T-cell (primary cell): ENCODE data around the gene UNG. TPM values are rescaled to one million over a fixed set of nuclear protein-coding genes. Genes with fewer than 3 reads are reported as not detected.
"Not testable (repeated sequence)": the region's sequence is repeated elsewhere in the genome, so short reads cannot be mapped to it uniquely, and the experiment has no call there.

Source experiments
- ATAC-seq, 4 experiments: fragments of 200-7000 bp in 3 of 4; fragments of 150-1000 bp in 1 of 4; cut with Tn5 transposase; replicated peaks in 1 of 4; 1 replicate in 3 of 4; 2 replicates in 1 of 4; pipeline ENCODE4 v1.10.0; 2021; ENCODE audit warnings: moderate library complexity in 3 of 4, mild to moderate bottlenecking in 2 of 4, moderate number of reproducible peaks in 1 of 4
- CTCF ChIA-PET, 2 donors: fragments of 300-600 bp; sonication (Branson Sonifier 250); formaldehyde crosslinking; loops; one replicate each; lab custom pipeline; 2022; ENCODE audit warnings: antibody characterized with exemption in 2 of 2; lab: Charles Lee
- POLR2A ChIA-PET, 2 donors: fragments of 300-600 bp; sonication (Branson Sonifier 250); formaldehyde crosslinking; loops; one replicate each; lab custom pipeline; 2022; ENCODE audit warnings: antibody characterized with exemption in 2 of 2; lab: Charles Lee
- DNase-seq, 35 experiments: peaks; one replicate each; pipeline versions ENCODE4 v3.0.0 to v3.0.0-alpha.2; 2013 to 2023
- H3K27ac ChIP-seq: one replicate; pipeline ENCODE4 v1.5.1; 2013; ENCODE audit warnings: low read length
- H3K27me3 ChIP-seq, 2 experiments: replicated peaks in 1 of 2; 1 replicate in 1 of 2; 2 replicates in 1 of 2; pipeline versions ENCODE4 v1.6.1 to v1.7.0; 2013; ENCODE audit warnings: low read length in 1 of 2, mixed read lengths in 1 of 2; ENCODE audit not compliant: control insufficient read depth in 2 of 2, insufficient read depth in 2 of 2; ENCODE audit errors: extremely low read depth in 1 of 2
- H3K36me3 ChIP-seq, 2 donors: 1 replicate in 1 of 2; 2 replicates in 1 of 2; pipeline versions ENCODE4 v1.6.1 to v1.7.0; 2013; ENCODE audit warnings: low read length in 1 of 2; ENCODE audit not compliant: control insufficient read depth in 2 of 2, insufficient read depth in 1 of 2; ENCODE audit errors: extremely low read depth in 1 of 2
- H3K4me1 ChIP-seq, 2 experiments: 1 replicate in 1 of 2; 2 replicates in 1 of 2; pipeline versions ENCODE4 v1.6.1 to v1.7.0; 2013; ENCODE audit warnings: low read length in 2 of 2, mixed read lengths in 1 of 2; ENCODE audit not compliant: insufficient read depth in 2 of 2, control insufficient read depth in 1 of 2; ENCODE audit errors: extremely low read depth in 1 of 2
- H3K4me3 ChIP-seq, 2 donors: 1 replicate in 1 of 2; 2 replicates in 1 of 2; pipeline versions ENCODE4 v1.5.1 to v1.7.0; 2013; ENCODE audit warnings: mild to moderate bottlenecking in 2 of 2, low read length in 1 of 2, moderate library complexity in 1 of 2; ENCODE audit not compliant: control insufficient read depth in 1 of 2; ENCODE audit errors: extremely low read depth in 1 of 2
- H3K9me3 ChIP-seq: 2 replicates; pipeline ENCODE4 v1.7.0; 2013
- H3K27ac Mint-ChIP-seq, 2 donors: one replicate each; pipeline ENCODE4 v1.8.0; 2020 to 2021; ENCODE audit warnings: mild to moderate bottlenecking in 2 of 2, mixed read lengths in 2 of 2
- H3K27me3 Mint-ChIP-seq, 2 donors: one replicate each; pipeline ENCODE4 v1.8.0; 2021 to 2022; ENCODE audit warnings: mixed read lengths in 2 of 2
- H3K36me3 Mint-ChIP-seq: one replicate; pipeline ENCODE4 v1.8.0; 2021; ENCODE audit warnings: mixed read lengths
- H3K4me1 Mint-ChIP-seq, 3 donors: one replicate each; pipeline ENCODE4 v1.8.0; 2020 to 2022; ENCODE audit warnings: mixed read lengths in 3 of 3, mild to moderate bottlenecking in 1 of 3
- H3K4me3 Mint-ChIP-seq, 3 donors: one replicate each; pipeline ENCODE4 v1.8.0; 2020 to 2022; ENCODE audit warnings: mild to moderate bottlenecking in 3 of 3, mixed read lengths in 3 of 3, moderate library complexity in 3 of 3
- H3K9me3 Mint-ChIP-seq, 3 donors: one replicate each; pipeline ENCODE4 v1.8.0; 2020 to 2022; ENCODE audit warnings: mixed read lengths in 3 of 3
- WGBS: methylation state at CpG from one replicate; pipeline ENCODE4 v1.1.5; 2013; ENCODE audit warnings: missing lambda C conversion rate; ENCODE audit not compliant: insufficient coverage; 5-methylcytosine and 5-hydroxymethylcytosine counted together
- total RNA-seq, 35 experiments: library from RNA in 6 of 35; stranded (reverse) in 6 of 35; fragments of 120-200 nt in 1 of 35; gene quantifications; one replicate each; pipeline versions ENCODE4 v1.2.1 to v1.2.4 and lab custom pipeline; 2013 to 2026

Gene UNG
- total RNA-seq, 5 donors from 2014 or later (not counting 1 experiment from before 2014, with no cell fraction given): 8.7 to 19.7 (median 16.8) TPM

GRCh38 chr12:109139791-109140190 lies 42.4 kb downstream of the UNG start:
- Mint-ChIP-seq H3K9me3 (peaks cover 0 to 10% (median 6%) of the 10 kb centered on the region in 3 donors), H3K27me3 (peaks cover 0 to 2% of the 10 kb centered on the region in 2 donors), H3K4me1 (peaks cover 7 to 10% (median 8%) of the 10 kb centered on the region in 3 donors), H3K36me3 (peaks cover 14% of the 10 kb centered on the region), H3K4me3 (no peak overlapping the region), H3K27ac (no peak overlapping the region)
- Histone ChIP-seq H3K36me3 (no peaks in the 10 kb centered on the region), H3K4me3 (no peak overlapping the region), H3K27ac (no peak overlapping the region), H3K4me1 (peaks cover 0 to 2% of the 10 kb centered on the region in 2 experiments), H3K9me3 (no peaks in the 10 kb centered on the region), H3K27me3 (no peaks in the 10 kb centered on the region)
- POLR2A ChIA-PET: no interaction called here
- no peak for ATAC-seq
- CTCF ChIA-PET: no interaction called here
- 80% methylated on average over 5 of the region's 7 CpGs for WGBS
- no peak for DNase-seq

- ChIA-PET POLR2A (interaction anchor here in 1 of 2 donors (0.5 kb wide), 1 partner anchor 31 kb away, joined by 3 read pairs; no protein-coding TSS in a partner anchor), CTCF (interaction anchor here in 1 of 2 donors (0.6 kb wide), 2 partner anchors 28 to 588 kb away, joined by 3 to 7 read pairs; no protein-coding TSS in a partner anchor)
- no peaks in the 10 kb centered on the region for H3K9me3 ChIP-seq
- ATAC-seq (no peak), DNase-seq (no peak)
- WGBS: 89% methylated on average over 4 of the region's 4 CpGs
- H3K27me3 ChIP-seq: no peaks in the 10 kb centered on the region
- H3K27ac ChIP-seq: no peak overlapping the region
- H3K27me3 Mint-ChIP-seq: peaks cover 0 to 2% of the 10 kb centered on the region in 2 donors
- H3K4me1 ChIP-seq: peaks cover 0 to 2% of the 10 kb centered on the region in 2 experiments
- H3K27ac Mint-ChIP-seq: no peak overlapping the region
- no peak overlapping the region for H3K4me3 Mint-ChIP-seq
- peaks cover 0 to 10% (median 6%) of the 10 kb centered on the region in 3 donors for H3K9me3 Mint-ChIP-seq
- H3K4me1 Mint-ChIP-seq: peaks cover 7 to 10% (median 8%) of the 10 kb centered on the region in 3 donors
- peaks cover 14% of the 10 kb centered on the region for H3K36me3 Mint-ChIP-seq
- no peaks in the 10 kb centered on the region for H3K36me3 ChIP-seq
- no peak overlapping the region for H3K4me3 ChIP-seq
These were observed 43.2 kb downstream of the UNG start for GRCh38 chr12:109140560-109140959.

- Mint-ChIP-seq H3K27ac (no peak overlapping the region), H3K9me3 (no peaks in the 10 kb centered on the region), H3K4me1 (peaks cover 7 to 10% (median 8%) of the 10 kb centered on the region in 3 donors), H3K4me3 (no peak overlapping the region), H3K27me3 (no peaks in the 10 kb centered on the region), H3K36me3 (peaks cover 16% of the 10 kb centered on the region)
- POLR2A ChIA-PET: no interaction called here
- Histone ChIP-seq H3K27ac (no peak overlapping the region), H3K4me1 (peaks cover 0 to 2% of the 10 kb centered on the region in 2 experiments), H3K9me3 (no peaks in the 10 kb centered on the region), H3K4me3 (no peak overlapping the region), H3K27me3 (no peaks in the 10 kb centered on the region), H3K36me3 (no peaks in the 10 kb centered on the region)
- ATAC-seq: no peak
- no peak for DNase-seq
- CTCF ChIA-PET: no interaction called here
- no CpG with 5 or more reads among the region's 4 CpGs for WGBS
These were observed 46.8 kb downstream of the UNG start for GRCh38 chr12:109144224-109144623.

- H3K27ac Mint-ChIP-seq, H3K27me3 Mint-ChIP-seq, H3K4me1 ChIP-seq, H3K9me3 ChIP-seq, ATAC-seq, H3K4me3 Mint-ChIP-seq, H3K27me3 ChIP-seq, H3K36me3 Mint-ChIP-seq, H3K4me3 ChIP-seq, POLR2A ChIA-PET, H3K36me3 ChIP-seq, H3K9me3 Mint-ChIP-seq, H3K27ac ChIP-seq, DNase-seq: not testable (repeated sequence)
- peaks cover 7 to 10% (median 8%) of the 10 kb centered on the region in 3 donors for H3K4me1 Mint-ChIP-seq
- CTCF ChIA-PET: interaction anchor here in 1 of 2 donors (0.6 kb wide), 1 partner anchor 12 kb away, joined by 4 read pairs; no protein-coding TSS in a partner anchor
- no CpG with 5 or more reads among the region's 1 CpG for WGBS
These were observed 49.7 kb downstream of the UNG start for GRCh38 chr12:109147126-109147525.

GRCh38 chr12:109147954-109148353 lies 50.6 kb downstream of the UNG start:
- ChIA-PET POLR2A (no interaction called here), CTCF (interaction anchor here in 1 of 2 donors (0.6 kb wide), 2 partner anchors 14 to 340 kb away, joined by 3 to 4 read pairs; no protein-coding TSS in a partner anchor)
- no peak for ATAC-seq
- H3K27me3 ChIP-seq: no peaks in the 10 kb centered on the region
- H3K4me3 ChIP-seq: no peak overlapping the region
- no peaks in the 10 kb centered on the region for H3K36me3 ChIP-seq
- H3K27ac Mint-ChIP-seq: no peak overlapping the region
- DNase-seq: no peak
- no peaks in the 10 kb centered on the region for H3K9me3 Mint-ChIP-seq
- H3K9me3 ChIP-seq: no peaks in the 10 kb centered on the region
- WGBS: 92% methylated on average over 2 of the region's 2 CpGs
- no peak overlapping the region for H3K4me3 Mint-ChIP-seq
- peaks cover 8% of the 10 kb centered on the region for H3K36me3 Mint-ChIP-seq
- no peaks in the 10 kb centered on the region for H3K4me1 ChIP-seq
- H3K27ac ChIP-seq: no peak overlapping the region
- H3K4me1 Mint-ChIP-seq: peaks cover 1 to 6% (median 4%) of the 10 kb centered on the region in 3 donors
- no peaks in the 10 kb centered on the region for H3K27me3 Mint-ChIP-seq

GRCh38 chr12:109150124-109150640 lies 52.8 kb downstream of the UNG start:
- Mint-ChIP-seq H3K4me1 (peaks cover 12% of the 10 kb centered on the region in 3 donors), H3K4me3 (no peak overlapping the region), H3K27ac (no peak overlapping the region), H3K27me3 (no peaks in the 10 kb centered on the region), H3K36me3 (peaks cover 6% of the 10 kb centered on the region), H3K9me3 (no peaks in the 10 kb centered on the region)
- Histone ChIP-seq H3K9me3 (no peaks in the 10 kb centered on the region), H3K27ac (no peak overlapping the region), H3K36me3 (no peaks in the 10 kb centered on the region), H3K4me3 (no peak overlapping the region), H3K27me3 (no peaks in the 10 kb centered on the region), H3K4me1 (peaks cover 5 to 14% of the 10 kb centered on the region in 2 experiments)
- ChIA-PET POLR2A (no interaction called here), CTCF (interaction anchor here in 1 of 2 donors (0.7 kb wide), 1 partner anchor 65 kb away, joined by 3 read pairs; no protein-coding TSS in a partner anchor)
- 83% methylated on average over 7 of the region's 9 CpGs for WGBS
- ATAC-seq (no peak), DNase-seq (no peak)
